Endothelial cell of umbilical vein (primary cell): ENCODE results near the gene TMEM63B. TPM values are rescaled to one million over a fixed set of nuclear protein-coding genes. Genes with fewer than 3 reads are reported as not detected.

Experiments used
- BruUV-seq: library from RNA; stranded (reverse); fragments of 400-500 nt; replicated peaks from 2 replicates; lab custom pipeline; 2021; lab: Mats Ljungman, UMichigan
- CTCF ChIA-PET: fragments of 300-600, 350-600 bp; sonication (Branson Sonifier 250); formaldehyde crosslinking; loops from one replicate; lab custom pipeline; 2021; ENCODE audit warnings: antibody characterized with exemption, inconsistent platforms; lab: Charles Lee
- POLR2A ChIA-PET: fragments of 300-600, 350-600 bp; sonication (Branson Sonifier 250); formaldehyde crosslinking; loops from one replicate; lab custom pipeline; 2021; ENCODE audit warnings: antibody characterized with exemption, inconsistent platforms; lab: Charles Lee
- DNase-seq: peaks from one replicate; pipeline ENCODE4 v3.0.0-alpha.2; 2011; ENCODE audit warnings: low read depth, low spot score
- FAIRE-seq: peaks from 2 replicates; lab custom pipeline; 2011; peaks lifted over from hg19 to GRCh38; lab: Jason Lieb, UNC
- H2AFZ ChIP-seq: 2 replicates; pipeline ENCODE4 v1.6.0; 2012; ENCODE audit warnings: low read depth, low read length, control low read depth, inconsistent platforms
- H3K27ac ChIP-seq: 2 replicates; pipeline ENCODE4 v1.5.1; 2011; ENCODE audit warnings: low read depth, mild to moderate bottlenecking, control low read depth, low read length, moderate library complexity; ENCODE audit not compliant: insufficient read depth
- H3K27me3 ChIP-seq, 2 experiments: 2 replicates each; pipeline versions ENCODE4 v1.6.0 to v1.6.1; 2011; ENCODE audit warnings: low read length in 2 of 2, mixed read lengths in 1 of 2; ENCODE audit not compliant: control insufficient read depth in 2 of 2, insufficient read depth in 2 of 2
- H3K36me3 ChIP-seq, 2 experiments: 2 replicates in 1 of 2; 3 replicates in 1 of 2; pipeline ENCODE4 v1.5.1; 2011; ENCODE audit warnings: low read length in 2 of 2, mild to moderate bottlenecking in 1 of 2, moderate library complexity in 1 of 2; ENCODE audit not compliant: control insufficient read depth in 2 of 2, insufficient read depth in 2 of 2; ENCODE audit errors: extremely low read depth in 1 of 2
- H3K4me1 ChIP-seq: 3 replicates; pipeline ENCODE4 v1.5.1; 2011; ENCODE audit warnings: mild to moderate bottlenecking, low read length; ENCODE audit not compliant: control insufficient read depth, insufficient read depth; ENCODE audit errors: extremely low read depth
- H3K4me2 ChIP-seq: 2 replicates; pipeline ENCODE4 v1.6.1; 2011; ENCODE audit warnings: low read length, control low read depth, mixed read lengths; ENCODE audit not compliant: insufficient read depth
- H3K4me3 ChIP-seq, 3 experiments: fragments of 200-600 bp in 1 of 3; sonication (generic), shearing (Covaris generic) in 1 of 3; replicated peaks in 1 of 3; 2 replicates each; pipeline ENCODE4 v1.5.1; 2011 to 2016; ENCODE audit warnings: control low read depth in 3 of 3, low read length in 3 of 3, mild to moderate bottlenecking in 2 of 3, inconsistent platforms in 1 of 3, low read depth in 1 of 3, moderate library complexity in 1 of 3; ENCODE audit not compliant: insufficient read depth in 1 of 3
- H3K79me2 ChIP-seq: 2 replicates; pipeline ENCODE4 v1.6.0; 2012; ENCODE audit warnings: low read length, inconsistent platforms; ENCODE audit not compliant: control insufficient read depth, insufficient read depth
- H3K9ac ChIP-seq: replicated peaks from 2 replicates; pipeline ENCODE3; 2011; ENCODE audit warnings: low read length, control low read depth; ENCODE audit not compliant: insufficient read depth; ENCODE audit errors: extremely low read depth
- H3K9me1 ChIP-seq: replicated peaks from 3 replicates; pipeline ENCODE4 v1.6.0; 2011; ENCODE audit warnings: mild to moderate bottlenecking, low read length; ENCODE audit not compliant: control insufficient read depth, insufficient read depth; ENCODE audit errors: extremely low read depth
- H3K9me3 ChIP-seq: replicated peaks from 2 replicates; pipeline ENCODE4 v1.5.1; 2012; ENCODE audit warnings: low read length, inconsistent platforms; ENCODE audit not compliant: control insufficient read depth, insufficient read depth
- H4K20me1 ChIP-seq: replicated peaks from 2 replicates; pipeline ENCODE3; 2011; ENCODE audit warnings: mild to moderate bottlenecking, low read length; ENCODE audit not compliant: control insufficient read depth, insufficient read depth; ENCODE audit errors: extremely low read depth
- CTCF ChIP-seq, 2 donors: IDR thresholded peaks; 1 replicate in 1 of 2; 2 replicates in 1 of 2; pipeline ENCODE4 v1.5.1; 2011; ENCODE audit warnings: low read length in 2 of 2, mild to moderate bottlenecking in 2 of 2, moderate library complexity in 2 of 2, control low read depth in 1 of 2, inconsistent platforms in 1 of 2, low read depth in 1 of 2; ENCODE audit not compliant: insufficient read depth in 1 of 2; ENCODE audit errors: extremely low read depth in 1 of 2
- EZH2 ChIP-seq: IDR thresholded peaks from 2 replicates; pipeline ENCODE4 v1.6.1; 2012; ENCODE audit warnings: borderline replicate concordance, low read depth, mild to moderate bottlenecking, moderate library complexity, low read length, inconsistent platforms; ENCODE audit not compliant: severe bottlenecking
- FOS ChIP-seq: IDR thresholded peaks from 2 replicates; pipeline ENCODE4 v1.6.1; 2011; ENCODE audit warnings: mild to moderate bottlenecking, low read length, moderate library complexity, borderline replicate concordance; ENCODE audit not compliant: insufficient read depth
- GATA2 ChIP-seq: IDR thresholded peaks from 2 replicates; pipeline ENCODE4 v1.7.0; 2011; ENCODE audit warnings: low read depth, mild to moderate bottlenecking, moderate library complexity, mixed read lengths, low read length; ENCODE audit not compliant: insufficient read length, insufficient read depth
- JUN ChIP-seq: IDR thresholded peaks from 2 replicates; pipeline ENCODE4 v1.6.1; 2011; ENCODE audit warnings: borderline replicate concordance, low read depth; ENCODE audit not compliant: insufficient read length, insufficient read depth
- MAX ChIP-seq: IDR thresholded peaks from 2 replicates; pipeline ENCODE4 v1.6.1; 2011; ENCODE audit not compliant: insufficient read depth, insufficient read length
- MYC ChIP-seq: IDR thresholded peaks from one replicate; pipeline ENCODE4 v1.6.1; 2011; ENCODE audit warnings: mild to moderate bottlenecking, low read depth, low read length
- POLR2A ChIP-seq: IDR thresholded peaks from 2 replicates; pipeline ENCODE4 v1.6.1; 2012; ENCODE audit warnings: low read depth, mild to moderate bottlenecking, control low read depth, low read length
- POLR2AphosphoS5 ChIP-seq: IDR thresholded peaks from 2 replicates; pipeline ENCODE4 v1.6.1; 2012; ENCODE audit warnings: low read depth, mild to moderate bottlenecking, control low read depth, low read length, moderate library complexity; ENCODE audit not compliant: insufficient read depth
- dilution Hi-C: fragments of 300-500 bp; cut with MboI; formaldehyde crosslinking; loops from one replicate; pipeline ENCODE4 v1.15.0; 2019; ENCODE audit warnings: low sequenced_read_pairs; ENCODE audit not compliant: extremely low pct_ligation_motif_present
- intact Hi-C: fragments of 100-400 bp; cut with micrococcal nuclease; formaldehyde crosslinking; loops from one replicate; pipeline ENCODE4 v1.10.0; 2022
- polyA plus RNA-seq, 4 experiments: library from polyadenylated mRNA; depleted of rRNA in 3 of 4; stranded (reverse) in 3 of 4; unstranded in 1 of 4; fragments of >200 nt; gene quantifications; 2 replicates each; pipeline versions ENCODE4 v1.2.1 to v1.2.3, GENCODE V29; 2011 to 2012; ENCODE audit warnings: missing spikeins in 1 of 4
- total RNA-seq: library from RNA; stranded (reverse); gene quantifications from 2 replicates; pipeline ENCODE4 v1.2.3, GENCODE V29; 2021

Gene TMEM63B
- total and polyA plus RNA-seq, 2 donors (not counting 3 experiments of a cell fraction or from before 2014, with no cell fraction given), result 49.7 to 56.1 TPM

GRCh38 chr6:44129841-44130322, 2.5 kb downstream of the TMEM63B start:
- Histone ChIP-seq H3K9me3 (no peaks in the 10 kb centered on the region), H3K9me1 (no peaks in the 10 kb centered on the region), H3K4me3 (no peak overlapping the region), H3K27ac (no peak overlapping the region), H2AFZ (no peak overlapping the region), H3K4me1 (peaks cover 21% of the 10 kb centered on the region), H4K20me1 (no peaks in the 10 kb centered on the region), H3K79me2 (peaks cover 29% of the 10 kb centered on the region), H3K27me3 (no peaks in the 10 kb centered on the region), H3K4me2 (no peak overlapping the region), H3K36me3 (no peaks in the 10 kb centered on the region), H3K9ac (no peak overlapping the region)
- intact Hi-C loops (no loop called here), dilution Hi-C loops (no loop called here)
- TF ChIP-seq FOS, result no peak
- no peak for DNase-seq
- ChIA-PET CTCF (interaction anchor here (6.2 kb wide), 1 partner anchor 32 kb away, joined by 62 read pairs; no protein-coding TSS in a partner anchor), POLR2A (no interaction called here)
- no TSS peak for BruUV-seq
- FAIRE-seq, result no peak

GRCh38 chr6:44131892-44132291, 4.5 kb downstream of the TMEM63B start:
- H3K9me1 ChIP-seq, result no peaks in the 10 kb centered on the region
- DNase-seq (no peak), FAIRE-seq (no peak)
- no TSS peak for BruUV-seq
- no peaks in the 10 kb centered on the region for H4K20me1 ChIP-seq
- H3K27me3 ChIP-seq, result no peaks in the 10 kb centered on the region
- no peak overlapping the region for H3K4me2 ChIP-seq
- POLR2A ChIA-PET, result no interaction called here
- H3K36me3 ChIP-seq, result peaks cover 0 to 4% of the 10 kb centered on the region in 2 experiments
- CTCF ChIA-PET, result interaction anchor here (0.6 to 6.2 kb wide), 4 partner anchors 12 to 415 kb away, joined by 3 to 62 read pairs (median 4); no protein-coding TSS in a partner anchor
- dilution Hi-C loops, result no loop called here
- no peak overlapping the region for H3K9ac ChIP-seq
- peaks cover 5% of the 10 kb centered on the region for H3K4me1 ChIP-seq
- no peak for TF ChIP-seq MYC
- TF ChIP-seq JUN, result no peak
- no peak for TF ChIP-seq POLR2AphosphoS5
- TF ChIP-seq MAX, result no peak
- TF ChIP-seq EZH2, result no peak
- TF ChIP-seq CTCF (IDR thresholded peaks at IDR 0.05; ENCODE audit: extremely low read depth in 1 of 2, insufficient read depth in 1 of 2, low read depth in 1 of 2, low read length in 2 of 2), result no peak
- TF ChIP-seq FOS, result no peak
- no peak for TF ChIP-seq GATA2
- TF ChIP-seq POLR2A, result no peak
- H3K27ac ChIP-seq, result no peak overlapping the region
- no peaks in the 10 kb centered on the region for H3K9me3 ChIP-seq
- H3K79me2 ChIP-seq, result peaks cover 9% of the 10 kb centered on the region
- H3K4me3 ChIP-seq, result no peak overlapping the region
- no peak overlapping the region for H2AFZ ChIP-seq
- intact Hi-C loops, result no loop called here
